ENCODE results near the gene MEI1.

MEI1 gene

DNA sequence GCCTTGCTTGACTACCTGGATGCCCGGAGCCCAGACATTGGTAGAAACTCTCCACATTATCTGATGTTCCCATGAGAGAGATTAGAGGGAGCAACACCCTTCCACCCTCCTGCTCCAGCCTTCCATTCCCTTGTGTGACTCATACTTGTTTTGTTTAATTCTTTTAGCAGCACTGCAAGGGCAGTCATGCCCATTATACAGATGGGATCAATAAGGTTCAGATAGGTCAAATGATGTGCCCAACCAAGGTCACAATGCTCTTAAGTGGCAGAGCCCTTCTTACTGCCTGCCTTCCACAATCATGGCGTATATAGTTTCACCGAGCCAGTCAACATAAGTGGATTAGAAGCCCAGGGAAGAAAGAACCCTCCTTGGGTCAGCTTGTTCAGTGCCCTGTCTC lies 94.6 kb downstream of the MEI1 start:
- Histone ChIP-seq H3K4me1 (ENCODE audit: insufficient read depth, low read length) (no peaks in the 10 kb centered on the region), H3K4me3 (ENCODE audit: low read length) (no peak overlapping the region), H3K9me3 (ENCODE audit: insufficient read depth, low read depth, low read length) (no peaks in the 10 kb centered on the region), H3K9ac (ENCODE audit: low read depth, low read length) (no peak overlapping the region), H3K27me3 (ENCODE audit: insufficient read depth, low read length) (no peaks in the 10 kb centered on the region), H3K36me3 (ENCODE audit: insufficient read depth, low read length) (no peaks in the 10 kb centered on the region), H3K27ac (ENCODE audit: low read depth, low read length) (no peak overlapping the region)
- WGBS, result 95% methylated on average over 3 of the region's 3 CpGs

GRCh38 chr22:41798736-41799135 lies 99.4 kb downstream of the MEI1 start:
- Histone ChIP-seq H3K4me3 (ENCODE audit: low read length) (no peak overlapping the region), H3K27me3 (ENCODE audit: insufficient read depth, low read length) (no peaks in the 10 kb centered on the region), H3K9me3 (ENCODE audit: insufficient read depth, low read depth, low read length) (no peaks in the 10 kb centered on the region), H3K9ac (ENCODE audit: low read depth, low read length) (no peak overlapping the region), H3K27ac (ENCODE audit: low read depth, low read length) (no peak overlapping the region), H3K36me3 (ENCODE audit: insufficient read depth, low read length) (no peaks in the 10 kb centered on the region), H3K4me1 (ENCODE audit: insufficient read depth, low read length) (peaks cover 16% of the 10 kb centered on the region)
- 89% methylated on average over 2 of the region's 2 CpGs for WGBS

GRCh38 chr22:41799486-41800347 lies 100.4 kb downstream of the MEI1 start:
- H3K9ac ChIP-seq (ENCODE audit: low read depth, low read length), result peak overlapping the region; percentile 87
- H3K36me3 ChIP-seq (ENCODE audit: insufficient read depth, low read length), result no peaks in the 10 kb centered on the region
- H3K4me3 ChIP-seq (ENCODE audit: low read length), result peak overlapping the region; percentile 76
- H3K27ac ChIP-seq (ENCODE audit: low read depth, low read length), result peak overlapping the region; percentile 86
- WGBS, result 59% methylated on average over 38 of the region's 38 CpGs
- H3K9me3 ChIP-seq (ENCODE audit: insufficient read depth, low read depth, low read length), result no peaks in the 10 kb centered on the region
- H3K27me3 ChIP-seq (ENCODE audit: insufficient read depth, low read length), result no peaks in the 10 kb centered on the region
- H3K4me1 ChIP-seq (ENCODE audit: insufficient read depth, low read length), result peaks cover 16% of the 10 kb centered on the region

GRCh38 chr22:41800348-41801146 lies 101.2 kb downstream of the MEI1 start, which contains the start of gene CCDC134:
TSS of gene CCDC134 (plus strand) at chr22:41800679. CDS start at chr22:41808891, 8,212 bp downstream.
- Histone ChIP-seq H3K9me3 (ENCODE audit: insufficient read depth, low read depth, low read length) (no peaks in the 10 kb centered on the region), H3K27me3 (ENCODE audit: insufficient read depth, low read length) (no peaks in the 10 kb centered on the region), H3K4me3 (ENCODE audit: low read length) (peak within 1 kb of the TSS; percentile 76), H3K36me3 (ENCODE audit: insufficient read depth, low read length) (no peaks in the 10 kb centered on the region), H3K27ac (ENCODE audit: low read depth, low read length) (peak within 1 kb of the TSS; percentile 86), H3K4me1 (ENCODE audit: insufficient read depth, low read length) (peaks cover 16% of the 10 kb centered on the region), H3K9ac (ENCODE audit: low read depth, low read length) (peak within 1 kb of the TSS; percentile 87)
- 1% methylated on average over 52 of the region's 52 CpGs for WGBS

DNA sequence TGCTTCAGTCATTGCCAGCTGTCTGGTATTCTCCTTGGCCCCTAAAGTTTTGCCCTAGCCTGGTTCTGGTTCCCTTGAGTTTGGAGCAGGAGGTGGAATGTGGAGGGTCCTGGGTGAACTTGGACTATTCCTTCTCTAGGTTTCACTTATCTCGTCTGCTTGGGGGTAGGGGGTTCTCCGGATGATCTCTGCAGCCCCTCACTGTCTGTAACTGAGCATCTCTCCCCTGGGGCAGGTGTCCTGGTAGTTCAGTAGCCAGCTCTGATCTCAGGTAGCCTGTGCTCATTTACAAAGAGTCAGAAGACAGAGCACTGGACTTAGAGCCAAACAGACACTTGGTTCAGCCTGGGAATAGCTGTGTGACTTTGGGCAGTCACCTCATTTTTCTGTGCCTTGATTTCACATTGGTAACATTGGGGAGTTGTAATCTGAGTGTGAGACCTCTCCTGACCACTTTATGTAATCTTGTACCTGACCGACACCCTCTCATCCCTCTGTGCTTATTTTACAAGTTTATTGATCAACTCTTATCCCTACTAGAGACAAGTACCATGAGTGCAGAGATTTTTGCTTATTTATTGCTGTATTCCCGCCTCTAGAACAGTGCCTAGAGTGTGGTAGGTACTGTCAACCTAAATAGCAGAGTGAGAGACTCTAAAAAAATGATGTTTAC lies 102.0 kb downstream of the MEI1 start:
- Histone ChIP-seq H3K9me3 (ENCODE audit: insufficient read depth, low read depth, low read length) (no peaks in the 10 kb centered on the region), H3K4me3 (ENCODE audit: low read length) (peak overlapping the region; percentile 76), H3K9ac (ENCODE audit: low read depth, low read length) (peak overlapping the region; percentile 87), H3K36me3 (ENCODE audit: insufficient read depth, low read length) (no peaks in the 10 kb centered on the region), H3K27ac (ENCODE audit: low read depth, low read length) (no peak overlapping the region), H3K27me3 (ENCODE audit: insufficient read depth, low read length) (no peaks in the 10 kb centered on the region), H3K4me1 (ENCODE audit: insufficient read depth, low read length) (peaks cover 16% of the 10 kb centered on the region)
- WGBS, result 47% methylated on average over 4 of the region's 4 CpGs

DNA sequence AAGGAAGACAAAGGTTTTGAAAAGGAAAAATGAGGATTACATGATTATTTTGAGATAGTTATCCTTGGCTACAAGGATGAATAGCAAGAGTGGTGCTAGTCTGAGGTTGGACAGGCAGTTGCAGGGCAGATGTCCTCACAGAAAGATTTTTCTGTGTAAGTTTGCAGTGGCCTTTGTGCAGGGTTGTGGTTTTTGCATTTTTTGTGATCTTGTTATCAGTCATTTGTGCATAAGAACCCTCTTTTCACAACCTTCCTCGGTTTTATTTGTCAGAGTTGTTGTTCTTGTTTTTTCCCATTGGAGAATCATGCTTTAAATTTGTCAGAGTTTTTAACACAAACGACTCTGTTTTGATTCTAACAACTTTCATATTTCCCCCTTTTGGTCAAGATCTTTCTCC lies 102.6 kb downstream of the MEI1 start:
- peak overlapping the region; percentile 76 for H3K4me3 ChIP-seq (ENCODE audit: low read length)
- no peaks in the 10 kb centered on the region for H3K27me3 ChIP-seq (ENCODE audit: insufficient read depth, low read length)
- WGBS, result 95% methylated on average over 2 of the region's 2 CpGs
- H3K9ac ChIP-seq (ENCODE audit: low read depth, low read length), result no peak overlapping the region
- no peak overlapping the region for H3K27ac ChIP-seq (ENCODE audit: low read depth, low read length)
- H3K4me1 ChIP-seq (ENCODE audit: insufficient read depth, low read length), result peaks cover 16% of the 10 kb centered on the region
- no peaks in the 10 kb centered on the region for H3K36me3 ChIP-seq (ENCODE audit: insufficient read depth, low read length)
- no peaks in the 10 kb centered on the region for H3K9me3 ChIP-seq (ENCODE audit: insufficient read depth, low read depth, low read length)

DNA sequence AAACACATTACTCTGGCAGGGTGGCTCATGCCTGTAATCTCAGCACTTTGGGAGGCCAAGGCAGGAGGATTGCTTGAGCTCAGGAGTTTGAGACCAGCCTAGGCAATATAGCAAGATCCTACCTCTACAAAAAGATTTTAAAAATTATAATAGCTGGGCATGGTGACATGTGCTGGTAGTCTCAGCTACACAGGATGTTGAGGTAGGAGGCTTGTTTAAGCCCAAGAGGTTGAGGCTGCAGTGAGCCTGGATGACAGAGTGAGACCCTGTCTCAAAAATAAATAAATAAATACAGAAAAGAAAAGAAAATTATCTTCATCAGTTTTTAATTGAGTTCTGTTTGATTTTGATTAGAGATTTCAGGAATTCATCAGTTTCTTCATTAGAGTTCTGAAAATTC lies 106.3 kb downstream of the MEI1 start:
- Histone ChIP-seq H3K9me3 (ENCODE audit: insufficient read depth, low read depth, low read length) (no peaks in the 10 kb centered on the region), H3K9ac (ENCODE audit: low read depth, low read length) (no peak overlapping the region), H3K36me3 (ENCODE audit: insufficient read depth, low read length) (peaks cover 14% of the 10 kb centered on the region), H3K27me3 (ENCODE audit: insufficient read depth, low read length) (no peaks in the 10 kb centered on the region), H3K4me1 (ENCODE audit: insufficient read depth, low read length) (peaks cover 5% of the 10 kb centered on the region; the same call in 1 of the 2 replicates), H3K27ac (ENCODE audit: low read depth, low read length) (no peak overlapping the region), H3K4me3 (ENCODE audit: low read length) (no peak overlapping the region)

GRCh38 chr22:41808400-41808799 lies 109.1 kb downstream of the MEI1 start:
- Histone ChIP-seq H3K27me3 (ENCODE audit: insufficient read depth, low read length) (no peaks in the 10 kb centered on the region), H3K9me3 (ENCODE audit: insufficient read depth, low read depth, low read length) (no peaks in the 10 kb centered on the region), H3K9ac (ENCODE audit: low read depth, low read length) (no peak overlapping the region), H3K27ac (ENCODE audit: low read depth, low read length) (no peak overlapping the region), H3K36me3 (ENCODE audit: insufficient read depth, low read length) (peaks cover 29% of the 10 kb centered on the region), H3K4me3 (ENCODE audit: low read length) (no peak overlapping the region), H3K4me1 (ENCODE audit: insufficient read depth, low read length) (no peaks in the 10 kb centered on the region)
- 88% methylated on average over 6 of the region's 6 CpGs for WGBS

GRCh38 chr22:41810022-41810421 lies 110.7 kb downstream of the MEI1 start:
- Histone ChIP-seq H3K36me3 (ENCODE audit: insufficient read depth, low read length) (peaks cover 41% of the 10 kb centered on the region), H3K27ac (ENCODE audit: low read depth, low read length) (no peak overlapping the region), H3K27me3 (ENCODE audit: insufficient read depth, low read length) (no peaks in the 10 kb centered on the region), H3K9me3 (ENCODE audit: insufficient read depth, low read depth, low read length) (no peaks in the 10 kb centered on the region), H3K9ac (ENCODE audit: low read depth, low read length) (no peak overlapping the region), H3K4me1 (ENCODE audit: insufficient read depth, low read length) (no peaks in the 10 kb centered on the region), H3K4me3 (ENCODE audit: low read length) (no peak overlapping the region)
- 94% methylated on average over 12 of the region's 12 CpGs for WGBS

DNA sequence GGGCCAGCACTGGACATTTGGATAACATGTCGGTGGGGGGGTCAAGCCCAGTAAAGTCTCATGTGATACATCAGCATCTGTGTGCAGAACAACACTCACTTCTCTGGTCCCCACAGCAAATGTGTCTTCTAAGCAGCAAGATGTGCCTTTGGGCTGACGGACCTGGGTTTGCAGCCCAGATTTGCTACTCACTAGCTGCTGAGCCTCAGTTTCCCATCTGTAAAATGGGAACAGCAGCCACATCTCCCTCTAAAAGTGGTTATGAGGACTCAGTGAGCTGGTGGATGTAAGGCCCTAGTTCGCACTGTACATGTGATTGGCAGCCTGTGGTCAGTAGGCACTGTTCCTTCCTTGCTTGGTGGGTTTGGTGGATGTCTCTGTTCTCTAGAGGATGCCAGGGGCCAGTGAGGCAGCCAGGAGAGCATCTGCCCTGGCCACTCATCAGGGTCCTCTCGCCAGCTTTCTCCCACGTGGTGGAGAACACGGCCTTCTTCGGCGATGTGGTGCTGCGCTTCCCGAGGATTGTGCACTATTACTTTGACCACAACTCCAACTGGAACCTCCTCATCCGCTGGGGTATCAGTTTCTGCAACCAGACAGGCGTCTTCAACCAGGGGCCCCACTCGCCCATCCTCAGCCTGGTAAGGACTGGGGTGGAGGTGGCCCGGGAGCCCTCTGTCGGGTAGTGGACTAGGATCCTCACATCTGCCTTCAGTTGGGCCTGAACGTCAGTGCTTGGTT lies 113.7 kb downstream of the MEI1 start:
- Histone ChIP-seq H3K36me3 (ENCODE audit: insufficient read depth, low read length) (peaks cover 57% of the 10 kb centered on the region), H3K27me3 (ENCODE audit: insufficient read depth, low read length) (no peaks in the 10 kb centered on the region), H3K9me3 (ENCODE audit: insufficient read depth, low read depth, low read length) (no peaks in the 10 kb centered on the region), H3K9ac (ENCODE audit: low read depth, low read length) (no peak overlapping the region), H3K4me1 (ENCODE audit: insufficient read depth, low read length) (no peaks in the 10 kb centered on the region), H3K4me3 (ENCODE audit: low read length) (no peak overlapping the region), H3K27ac (ENCODE audit: low read depth, low read length) (no peak overlapping the region)
- WGBS, result 96% methylated on average over 16 of the region's 16 CpGs
